Esophagus muscularis mucosa (tissue), 3 donors: Measurements from ENCODE around the gene AFMID.

Experiments used
- POLR2AphosphoS5 ChIP-seq, 2 donors: sonication (generic); formaldehyde crosslinking; IDR thresholded peaks; one replicate each; pipeline ENCODE4 v1.6.1; 2017; ENCODE audit warnings: antibody characterized with exemption in 2 of 2
- TF ChIP-seq, protein P1 (sequence below), 3 experiments: fragments of 200-600 bp in 2 of 3; fragments of 450-650 bp in 1 of 3; sonication (generic) in 2 of 3; IDR thresholded peaks; one replicate each; pipeline ENCODE4 v1.5.1; 2017 to 2019; ENCODE audit warnings: antibody characterized with exemption in 3 of 3, mild to moderate bottlenecking in 2 of 3, moderate library complexity in 1 of 3

DNA sequence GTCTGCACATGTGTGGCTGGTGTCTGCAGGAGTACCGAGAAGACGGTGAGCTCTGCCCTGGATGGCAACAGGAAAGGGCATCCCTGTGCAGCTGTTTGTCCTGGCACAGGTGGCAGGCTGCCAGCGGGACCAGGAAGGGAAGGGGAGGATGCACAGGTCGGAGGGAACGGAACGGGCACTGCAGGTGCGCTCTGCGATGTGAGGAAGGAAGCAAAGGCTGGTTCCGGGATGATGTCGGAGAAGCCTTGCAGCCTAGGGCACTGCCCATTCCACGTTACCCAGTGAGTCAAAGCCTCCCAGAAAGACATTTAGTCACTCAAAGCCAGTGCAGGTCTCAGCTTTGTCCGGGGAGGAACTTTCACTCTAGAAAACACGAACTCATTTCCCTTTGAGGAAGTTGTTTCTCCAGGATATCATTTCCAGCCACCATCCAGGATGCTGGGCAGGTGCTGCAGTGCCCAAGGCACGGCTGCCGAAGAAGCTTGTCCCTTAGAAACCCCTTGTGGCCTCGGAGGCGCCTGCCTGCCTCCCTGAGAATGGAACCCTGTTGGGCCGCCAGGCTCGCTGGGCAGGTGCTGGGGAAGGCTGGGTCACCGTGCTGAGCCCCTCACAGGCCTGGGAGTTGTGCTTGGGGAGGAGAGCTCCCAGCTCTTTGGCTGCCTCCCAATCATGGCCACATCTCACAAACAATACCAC, 39.7 kb downstream of the AFMID start:
- TF ChIP-seq, protein P1, sequence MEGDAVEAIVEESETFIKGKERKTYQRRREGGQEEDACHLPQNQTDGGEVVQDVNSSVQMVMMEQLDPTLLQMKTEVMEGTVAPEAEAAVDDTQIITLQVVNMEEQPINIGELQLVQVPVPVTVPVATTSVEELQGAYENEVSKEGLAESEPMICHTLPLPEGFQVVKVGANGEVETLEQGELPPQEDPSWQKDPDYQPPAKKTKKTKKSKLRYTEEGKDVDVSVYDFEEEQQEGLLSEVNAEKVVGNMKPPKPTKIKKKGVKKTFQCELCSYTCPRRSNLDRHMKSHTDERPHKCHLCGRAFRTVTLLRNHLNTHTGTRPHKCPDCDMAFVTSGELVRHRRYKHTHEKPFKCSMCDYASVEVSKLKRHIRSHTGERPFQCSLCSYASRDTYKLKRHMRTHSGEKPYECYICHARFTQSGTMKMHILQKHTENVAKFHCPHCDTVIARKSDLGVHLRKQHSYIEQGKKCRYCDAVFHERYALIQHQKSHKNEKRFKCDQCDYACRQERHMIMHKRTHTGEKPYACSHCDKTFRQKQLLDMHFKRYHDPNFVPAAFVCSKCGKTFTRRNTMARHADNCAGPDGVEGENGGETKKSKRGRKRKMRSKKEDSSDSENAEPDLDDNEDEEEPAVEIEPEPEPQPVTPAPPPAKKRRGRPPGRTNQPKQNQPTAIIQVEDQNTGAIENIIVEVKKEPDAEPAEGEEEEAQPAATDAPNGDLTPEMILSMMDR (IDR thresholded peaks at IDR 0.05): no peak
- TF ChIP-seq POLR2AphosphoS5 (IDR thresholded peaks at IDR 0.05): no peak
